HG02981 (cell line): ENCODE results near the gene NAA16.

ENCODE experiments used
- ATAC-seq: cut with Tn5 transposase; IDR thresholded peaks from one replicate; pipeline ENCODE4 v1.9.1; 2021; ENCODE audit warnings: mild to moderate bottlenecking, moderate library complexity; ENCODE audit not compliant: unreplicated experiment

Gene NAA16

DNA sequence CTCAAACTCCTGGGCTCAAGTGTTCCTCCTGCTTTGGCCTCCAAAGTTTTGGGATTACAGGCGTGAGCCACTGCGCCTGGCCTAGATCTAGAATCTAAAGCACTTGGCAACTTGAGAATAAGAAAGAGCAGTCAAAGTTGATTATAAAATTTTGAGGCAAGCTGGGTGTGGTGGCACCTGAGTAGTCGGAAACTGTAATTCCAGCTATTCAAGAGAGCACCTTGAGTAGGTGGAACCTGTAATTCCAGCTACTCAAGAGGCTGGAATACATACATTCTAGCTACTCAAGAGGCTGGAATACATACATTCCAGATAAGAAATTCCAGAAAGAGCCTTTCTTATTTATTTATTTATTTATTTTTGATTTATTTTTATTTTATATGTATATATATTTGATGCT, 8.3 kb upstream of the NAA16 start:
- no peak for ATAC-seq

DNA sequence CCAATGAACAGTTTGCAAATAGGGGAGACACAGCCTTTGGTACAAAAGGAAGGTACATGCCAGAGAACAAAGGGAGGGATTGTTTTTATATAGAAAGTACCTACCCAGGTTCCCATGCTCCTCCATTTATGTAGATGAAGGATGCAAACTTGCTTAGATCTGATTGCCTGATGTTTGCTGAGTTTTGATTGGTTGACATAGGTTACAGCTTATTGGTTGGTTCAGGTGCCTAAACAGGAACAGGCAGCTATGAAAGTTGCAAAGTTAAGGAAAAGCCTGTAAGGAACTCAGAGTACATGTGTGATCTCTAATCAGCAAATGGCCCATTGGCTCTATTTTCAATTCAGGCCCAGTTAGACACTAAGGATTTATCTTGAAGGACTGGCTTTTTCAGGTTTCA, 6.5 kb upstream of the NAA16 start:
- ATAC-seq, result no peak

DNA sequence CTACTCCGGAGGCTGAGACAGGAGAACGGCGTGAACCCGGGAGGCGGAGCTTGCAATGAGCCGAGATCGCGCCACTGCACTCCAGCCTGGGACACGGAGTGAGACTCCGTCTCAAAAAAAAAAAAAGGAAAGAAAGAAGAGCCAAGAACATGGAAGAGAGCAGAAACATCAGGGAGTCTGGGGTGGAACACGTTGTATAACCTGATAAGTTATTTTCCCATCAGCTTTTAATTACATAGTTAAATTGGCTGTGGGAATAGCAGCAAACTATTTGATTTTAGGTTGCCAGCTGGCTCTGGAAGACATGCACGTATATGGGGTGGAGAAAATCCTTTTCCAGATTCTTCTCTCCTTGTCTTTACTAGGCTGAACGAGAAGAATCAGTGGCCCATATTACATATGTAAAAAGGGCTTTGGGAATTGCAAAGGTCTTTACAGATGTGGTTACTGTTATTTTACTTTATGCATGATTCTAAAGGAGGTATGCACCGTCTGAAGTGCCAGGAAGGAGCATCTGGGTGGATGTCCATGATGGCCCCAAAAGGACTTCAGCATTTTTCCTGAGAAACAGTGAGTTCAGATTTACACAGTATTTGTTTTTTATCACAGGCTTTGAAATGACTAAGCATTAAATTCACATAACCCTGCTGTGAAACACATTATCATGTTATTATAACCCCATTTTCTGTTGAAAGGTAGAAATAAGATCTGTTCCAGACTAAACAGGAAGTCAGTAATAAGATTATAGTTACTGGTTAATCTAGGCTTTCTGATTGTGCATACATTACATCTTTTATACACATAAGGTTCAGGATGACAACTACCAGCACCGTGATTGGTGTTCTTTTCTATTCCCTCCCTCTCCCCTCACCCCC, 4.6 kb upstream of the NAA16 start:
- ATAC-seq, result no peak

DNA sequence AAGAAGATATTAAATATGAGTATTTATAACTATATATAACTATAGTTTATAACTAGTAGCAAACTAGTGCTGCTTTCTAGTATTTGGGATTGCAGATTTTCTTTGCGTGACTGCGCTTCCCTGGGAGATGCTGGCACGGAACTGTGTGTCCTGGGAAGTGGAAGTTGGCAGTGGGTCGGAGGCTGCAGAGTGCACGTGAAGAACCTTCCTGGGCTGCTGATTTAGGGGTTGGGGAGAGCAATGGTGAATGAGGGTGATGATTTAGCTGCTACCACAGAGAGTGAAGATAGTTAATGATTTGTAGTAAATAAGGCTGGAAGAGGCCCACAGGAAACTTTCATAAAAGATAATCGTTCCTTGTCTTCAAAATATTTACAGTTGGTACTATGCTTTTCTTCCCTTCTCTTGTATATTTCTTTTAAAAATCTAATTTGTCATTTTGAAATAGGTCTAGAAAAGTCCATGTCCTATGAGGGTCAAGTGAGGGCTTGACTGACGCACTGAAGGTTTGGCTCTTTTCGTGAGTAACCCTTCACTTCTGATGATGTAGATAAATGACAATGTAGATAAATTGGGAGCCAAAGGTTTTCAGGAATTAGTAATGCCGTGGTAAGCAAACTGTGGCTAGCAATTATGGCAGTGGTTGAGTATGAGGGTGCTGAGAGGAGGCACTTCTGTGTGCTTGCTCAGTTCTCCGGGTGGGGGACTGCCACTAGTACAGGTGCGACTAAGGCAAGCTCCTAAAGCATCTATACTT, 3.0 kb upstream of the NAA16 start:
- no peak for ATAC-seq

DNA sequence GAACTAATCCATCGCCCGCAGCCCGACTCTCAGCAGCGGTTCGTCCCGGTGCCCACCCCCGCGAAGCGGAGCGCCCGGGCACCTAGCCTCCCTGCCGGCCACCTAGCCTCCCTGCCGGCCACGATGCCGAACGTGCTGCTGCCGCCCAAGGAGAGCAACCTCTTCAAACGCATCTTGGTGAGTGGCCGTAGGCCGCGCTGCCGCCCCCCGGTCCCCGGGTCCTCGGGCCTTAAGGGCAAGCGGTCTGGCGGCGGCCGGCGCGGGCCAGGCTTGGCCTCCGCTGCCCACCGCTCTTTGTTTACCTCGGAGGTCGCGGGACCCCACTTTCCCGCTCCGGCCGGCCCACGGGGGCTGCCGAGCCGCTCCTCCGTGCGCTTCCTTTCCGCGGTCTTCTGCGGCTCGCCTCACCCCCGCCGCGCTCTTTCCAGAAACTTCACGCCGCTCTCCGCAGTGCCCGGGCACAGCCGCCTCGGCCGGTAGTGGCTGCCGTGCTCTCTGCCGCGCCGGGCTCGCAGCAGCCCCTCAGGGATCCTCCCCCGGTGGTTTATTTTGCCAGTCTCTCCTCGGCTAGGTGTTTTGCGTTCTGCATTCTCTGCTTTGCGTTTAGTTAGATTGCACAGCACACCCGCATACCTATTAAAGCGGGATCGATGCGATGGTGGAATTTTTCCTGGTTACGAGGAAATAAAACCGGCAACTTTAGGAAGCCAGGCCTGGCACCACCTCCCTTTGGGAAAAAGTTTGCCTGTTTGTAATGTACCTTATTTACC, 524 bp downstream of the NAA16 start:
- ATAC-seq, result peak; percentile 40

DNA sequence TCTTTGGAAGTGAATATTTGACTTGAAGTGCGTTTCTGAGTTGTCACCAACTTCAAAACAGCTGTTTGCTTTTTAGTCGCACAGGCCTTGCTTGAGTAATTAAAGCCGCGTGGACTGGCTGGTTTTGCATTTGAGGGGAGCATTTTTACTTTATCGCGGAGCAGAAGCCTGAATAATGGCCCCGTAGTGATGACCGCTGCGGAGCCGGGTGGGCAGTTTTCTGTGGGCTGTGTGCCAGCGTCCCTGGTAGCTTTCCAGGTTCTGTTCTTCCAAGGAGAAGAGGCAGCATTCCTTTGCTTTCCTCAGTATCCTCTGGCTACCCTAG, 1.1 kb downstream of the NAA16 start:
- ATAC-seq, result no peak

DNA sequence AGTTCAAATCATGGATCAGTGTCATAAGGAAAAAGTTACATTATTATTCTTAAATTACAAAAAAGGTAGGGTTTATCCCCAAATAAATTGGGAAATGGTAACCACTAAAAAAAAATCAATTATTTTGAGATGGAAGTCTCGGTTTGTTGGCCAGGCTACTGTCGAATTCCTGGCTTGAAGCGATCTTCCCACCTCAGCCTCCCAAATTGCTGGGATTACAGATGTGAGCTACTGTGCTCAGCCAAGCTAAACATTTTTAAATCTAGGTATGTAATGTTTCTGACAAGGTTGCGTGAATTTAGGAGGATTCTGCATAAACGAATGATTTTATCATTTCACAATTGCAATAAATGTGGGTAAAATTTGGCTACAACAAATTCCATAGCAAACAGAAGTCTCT, 2.0 kb downstream of the NAA16 start:
- ATAC-seq, result no peak

DNA sequence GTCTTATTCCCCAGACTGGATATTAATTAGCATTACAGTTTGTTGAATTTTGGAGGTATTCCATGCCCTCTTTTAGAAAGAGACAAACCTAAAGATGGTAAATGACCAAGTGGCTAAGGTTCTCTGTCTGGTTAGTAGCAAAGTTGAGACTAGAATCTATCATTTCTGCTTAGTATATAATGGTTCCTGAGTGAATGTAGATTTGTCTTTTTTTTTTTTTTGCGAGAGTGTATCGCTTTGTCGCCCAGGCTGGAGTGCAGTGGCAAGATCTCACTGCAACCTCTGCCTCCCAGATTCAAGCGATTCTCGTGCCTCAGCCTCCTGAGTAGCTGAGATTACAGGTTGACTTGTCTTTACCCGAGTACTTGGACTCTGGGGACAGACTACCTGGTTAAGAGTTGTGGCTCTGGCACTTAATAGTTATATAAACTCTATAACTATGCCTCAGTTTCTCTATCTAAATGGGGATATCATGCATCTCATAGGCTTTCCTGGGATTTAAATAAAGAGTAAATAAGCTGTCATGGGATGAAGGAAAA, 2.7 kb downstream of the NAA16 start:
- no peak for ATAC-seq

DNA sequence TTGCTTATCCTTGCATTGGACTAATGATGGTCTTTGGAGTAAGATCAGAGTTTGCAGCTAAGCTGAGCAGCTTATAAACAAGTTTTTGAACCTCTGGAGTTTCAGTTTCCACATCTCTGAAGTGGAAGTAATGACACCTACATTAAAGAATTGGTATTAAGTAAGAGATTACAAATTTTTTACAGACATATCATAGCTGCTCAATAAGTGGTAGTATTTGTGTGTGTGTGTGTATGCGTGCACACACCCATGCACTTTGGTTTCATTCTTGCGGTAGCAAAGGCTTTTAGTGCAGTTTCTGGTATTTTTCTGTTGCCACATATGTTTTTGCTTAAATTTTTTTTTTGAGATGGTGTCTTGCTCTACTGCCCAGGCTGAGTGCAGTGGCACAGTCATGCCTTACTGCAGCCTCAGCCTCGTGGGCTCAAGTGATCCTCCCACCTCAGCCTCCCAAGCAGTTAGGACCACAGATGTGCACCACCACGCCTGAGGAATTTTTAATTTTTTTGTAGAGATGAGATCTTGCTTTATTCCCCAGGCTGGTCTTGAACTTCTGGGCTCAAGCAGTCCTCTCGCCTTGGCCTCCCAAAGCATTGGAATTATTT, 4.5 kb downstream of the NAA16 start:
- no peak for ATAC-seq

DNA sequence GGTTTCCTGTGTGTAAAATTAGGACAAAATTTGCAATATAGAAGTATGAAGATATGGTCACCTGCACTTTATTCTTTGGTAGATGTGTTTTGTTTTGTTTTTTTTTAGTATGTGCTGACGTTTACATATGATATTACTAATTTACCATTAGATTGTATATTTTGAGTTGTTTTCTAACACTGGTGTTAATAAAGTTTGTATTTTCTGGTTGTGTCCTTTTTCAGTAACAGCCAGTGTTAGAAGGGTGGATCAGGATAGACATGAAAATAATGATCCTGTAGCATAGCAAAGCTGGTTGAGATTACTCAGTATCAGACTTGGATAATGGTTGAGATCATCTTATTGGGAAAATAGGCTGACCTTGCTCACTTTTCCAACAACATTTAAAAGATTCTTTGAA, 6.2 kb downstream of the NAA16 start:
- ATAC-seq, result no peak

DNA sequence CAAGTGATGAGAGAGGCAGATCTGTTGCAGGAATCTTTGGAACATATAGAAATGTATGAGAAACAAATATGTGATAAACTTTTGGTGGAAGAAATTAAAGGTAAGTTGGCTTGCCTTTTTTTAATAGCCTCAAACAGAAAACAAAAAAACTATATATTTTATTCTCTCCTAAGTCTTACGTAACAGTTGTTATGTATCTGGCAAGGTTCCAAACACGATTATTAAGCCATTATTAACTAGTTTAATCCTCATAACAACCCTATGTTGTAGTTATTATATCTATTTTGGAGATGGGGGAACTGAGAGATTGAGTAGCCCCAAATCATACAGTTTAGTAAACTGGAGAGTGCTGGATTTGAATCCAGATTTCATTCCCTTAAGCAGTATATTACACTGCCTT, 14.7 kb downstream of the NAA16 start:
- no peak for ATAC-seq

DNA sequence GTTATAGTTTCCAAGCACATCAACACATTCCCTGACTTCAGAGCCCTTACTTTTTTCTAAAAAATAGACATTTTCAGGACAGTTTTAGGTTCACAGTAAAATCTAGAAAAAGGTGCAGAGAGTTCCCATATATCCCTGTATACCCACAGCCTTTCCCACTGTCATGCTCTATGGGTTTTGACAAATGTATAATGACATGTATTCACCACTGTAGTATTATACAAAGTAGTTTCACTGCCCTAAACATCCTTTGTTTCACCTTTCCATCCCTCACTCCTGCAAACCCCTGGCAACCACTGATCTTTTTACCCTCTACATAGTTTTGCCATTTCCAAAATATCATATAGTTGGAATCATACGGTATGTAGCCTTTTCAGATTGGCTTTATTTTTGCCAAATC, 15.6 kb downstream of the NAA16 start:
- no peak for ATAC-seq

DNA sequence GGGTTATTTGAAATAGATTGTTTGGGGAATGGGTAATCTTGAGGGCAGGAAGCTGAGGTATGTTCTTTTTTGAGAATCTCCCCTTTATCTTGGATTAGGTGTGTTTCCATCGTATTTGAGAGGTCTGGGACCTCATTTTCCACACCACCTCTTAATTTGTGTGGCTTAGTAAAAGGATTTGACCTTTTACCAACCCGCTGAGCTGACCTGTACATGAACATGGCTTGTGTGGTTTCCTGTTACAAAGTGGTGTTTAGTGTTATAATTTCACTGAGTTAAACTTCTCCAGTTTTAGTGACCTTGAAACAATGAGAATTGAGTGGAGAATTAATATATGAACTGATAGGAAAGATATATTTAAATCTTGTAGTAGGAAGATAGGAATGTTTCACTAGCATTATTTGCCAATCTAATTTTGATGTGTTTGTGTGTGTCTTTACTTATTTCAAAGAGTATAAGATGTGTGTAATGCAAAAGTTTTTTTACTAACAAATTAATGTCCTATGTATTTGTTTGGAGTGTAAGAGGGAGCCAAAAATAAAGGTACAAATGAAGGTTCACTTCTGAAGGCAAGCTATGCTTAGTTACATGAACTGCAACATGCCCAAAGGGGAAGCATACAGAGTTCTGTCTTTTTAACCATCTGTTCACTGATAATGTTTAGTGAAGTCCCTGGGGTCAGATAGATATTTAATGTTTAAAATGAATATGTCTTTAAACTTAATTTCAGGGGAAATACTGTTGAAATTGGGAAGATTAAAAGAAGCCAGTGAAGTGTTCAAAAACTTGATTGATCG, 17.1 kb downstream of the NAA16 start:
- ATAC-seq, result no peak

DNA sequence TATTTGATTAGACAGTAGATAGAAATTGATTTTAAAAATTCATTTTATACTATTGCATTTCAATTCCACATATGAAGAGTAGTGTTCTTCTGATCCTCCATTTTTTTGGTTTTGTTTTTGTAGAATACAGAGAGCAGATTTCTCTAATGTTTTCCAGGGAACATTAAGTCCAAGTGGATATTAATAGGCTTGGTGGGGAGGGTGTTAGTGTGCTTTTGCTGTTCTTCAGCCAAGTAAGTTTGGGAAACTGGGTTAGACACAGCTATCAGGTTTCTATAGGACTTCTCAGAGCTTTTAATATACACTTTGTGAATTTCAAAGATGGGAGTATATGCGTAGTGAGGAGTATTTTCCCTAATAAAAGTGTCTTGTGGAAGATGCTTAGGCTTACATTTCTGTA, 21.8 kb downstream of the NAA16 start:
- no peak for ATAC-seq

DNA sequence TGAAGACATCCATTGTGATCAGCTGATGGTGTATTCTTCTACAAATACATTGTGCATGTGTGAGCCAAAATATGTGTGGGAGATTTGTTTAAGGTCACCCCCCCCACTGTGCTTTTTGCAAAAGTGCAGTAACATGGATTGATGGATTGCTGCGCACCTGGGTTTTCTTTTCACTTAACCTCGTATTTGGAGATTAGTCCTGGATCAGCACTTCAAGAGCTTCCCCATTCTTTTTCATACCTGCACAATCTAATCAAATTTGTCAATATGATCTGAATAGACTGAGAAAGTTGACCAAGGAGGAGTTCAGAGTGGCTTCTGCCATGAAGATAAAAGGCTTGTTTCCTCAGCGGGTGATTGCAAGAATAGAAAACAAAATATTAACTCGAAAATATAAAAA, 23.7 kb downstream of the NAA16 start:
- ATAC-seq, result no peak

DNA sequence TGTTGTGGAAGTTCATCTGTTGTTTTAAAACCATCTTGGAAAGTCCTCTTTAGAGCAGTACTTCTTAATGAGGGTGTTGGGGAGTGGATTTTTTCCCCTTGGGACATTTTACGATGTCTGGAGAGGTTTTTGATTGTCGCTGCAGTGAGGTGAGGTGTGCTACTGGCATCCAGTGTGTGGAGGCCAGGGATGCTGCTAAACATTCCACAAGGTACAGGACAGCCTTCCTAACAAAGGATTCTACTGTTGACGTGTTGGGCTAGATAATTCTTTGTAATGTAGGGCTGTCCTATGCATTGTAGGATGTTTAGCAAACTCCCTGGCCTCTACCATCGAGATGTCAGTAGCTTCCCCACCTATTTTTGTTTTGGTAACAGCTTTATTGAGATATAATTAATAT, 33.3 kb downstream of the NAA16 start:
- ATAC-seq, result no peak

DNA sequence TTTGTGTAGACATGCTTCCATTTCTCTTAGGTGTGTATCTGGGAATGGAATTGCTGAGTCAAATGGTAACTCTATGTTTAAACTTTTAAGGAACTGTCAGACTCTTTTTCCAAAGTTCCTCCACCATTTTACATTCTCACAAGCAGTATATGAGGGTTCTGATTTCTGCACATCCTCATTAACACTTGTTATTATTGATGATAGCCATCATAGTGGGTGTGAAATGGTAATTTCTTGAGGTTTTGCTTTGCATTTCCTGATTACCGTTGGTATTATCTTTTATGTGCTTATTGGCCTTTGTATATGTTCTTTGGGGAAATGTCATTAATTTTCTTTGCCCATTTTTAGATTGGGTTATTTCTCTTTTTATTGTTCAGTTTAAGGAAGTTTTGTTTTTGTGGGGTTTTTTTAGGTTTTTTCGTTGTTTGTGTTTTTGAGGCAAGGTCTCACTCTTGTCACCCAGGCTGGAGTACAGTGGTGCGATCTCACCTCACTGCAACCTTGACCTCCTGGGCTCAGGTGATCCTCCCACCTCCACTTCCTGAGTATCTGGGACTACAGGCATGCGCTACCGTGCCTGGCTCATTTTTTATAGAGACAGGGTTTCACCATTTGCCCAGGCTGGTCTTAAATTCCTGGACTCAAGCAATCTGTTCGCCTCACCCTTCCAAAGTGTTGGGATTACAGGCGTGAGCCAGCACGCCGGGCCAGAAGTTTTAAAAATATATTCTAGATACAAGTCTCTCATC, 34.3 kb downstream of the NAA16 start:
- ATAC-seq, result no peak

DNA sequence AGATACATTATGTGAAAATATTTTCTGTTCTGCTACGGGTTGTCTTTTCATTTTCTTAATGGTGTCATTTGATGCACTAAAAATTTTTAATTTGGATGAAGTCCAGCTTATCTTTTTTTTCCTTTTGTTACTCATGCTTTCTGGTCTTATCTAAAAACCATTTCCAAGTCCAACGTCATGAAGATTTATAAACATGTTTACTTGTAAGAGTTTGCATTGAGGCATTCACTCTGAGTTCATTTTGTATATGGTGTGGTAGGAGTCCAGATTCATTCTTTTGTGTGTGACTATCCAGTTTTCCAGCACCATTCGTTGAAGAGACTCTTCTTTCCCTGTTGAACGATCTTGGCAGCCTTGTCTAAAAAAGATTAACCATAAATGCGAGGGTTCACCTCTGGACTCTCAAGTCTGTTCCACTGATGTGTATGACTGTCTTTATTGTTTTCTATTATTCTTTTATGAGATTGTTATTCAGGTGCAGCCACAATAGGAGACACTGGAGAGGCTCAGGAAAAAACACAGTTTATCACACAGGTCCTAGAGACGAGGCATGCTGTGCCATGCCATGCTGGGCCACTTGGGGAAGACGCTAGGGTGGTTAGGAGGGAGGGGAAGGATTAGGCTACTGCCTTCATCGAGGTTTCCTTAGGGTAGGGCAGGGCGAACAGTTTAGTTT, 35.0 kb downstream of the NAA16 start:
- no peak for ATAC-seq
